Mucosa of descending colon (tissue), 3 donors: ENCODE measurements around the gene CHMP4A. TPM values are rescaled to one million over a fixed set of nuclear protein-coding genes. Genes with fewer than 3 reads are reported as not detected.

Experiments used
- ATAC-seq: fragments of 200-7000 bp; cut with Tn5 transposase; one replicate; pipeline ENCODE4 v1.9.1; 2020; ENCODE audit warnings: mild to moderate bottlenecking, moderate library complexity
- DNase-seq, 3 donors: peaks; one replicate each; pipeline ENCODE4 v3.0.0-alpha.2; 2020
- H3K36me3 ChIP-seq: fragments of 200-600 bp; one replicate; pipeline ENCODE4 v1.8.0; 2021; ENCODE audit warnings: low read depth, mild to moderate bottlenecking
- H3K4me1 ChIP-seq: fragments of 200-600 bp; one replicate; pipeline ENCODE4 v1.8.0; 2021; ENCODE audit warnings: low read depth, mild to moderate bottlenecking
- H3K4me3 ChIP-seq: fragments of 200-600 bp; one replicate; pipeline ENCODE4 v1.8.0; 2021; ENCODE audit warnings: mild to moderate bottlenecking
- H3K9me3 ChIP-seq: fragments of 200-600 bp; one replicate; pipeline ENCODE4 v1.8.0; 2021; ENCODE audit warnings: mild to moderate bottlenecking
- CTCF ChIP-seq: fragments of 200-600 bp; IDR thresholded peaks from one replicate; pipeline ENCODE4 v1.8.0; 2022; ENCODE audit warnings: antibody characterized with exemption, mild to moderate bottlenecking
- intact Hi-C, 2 donors: fragments of 100-400 bp; cut with DNase I in 1 of 2; cut with micrococcal nuclease in 1 of 2; formaldehyde crosslinking; loops; one replicate each; pipeline versions ENCODE4 v1.11.0 to v1.11.1; 2022; cut with DNase I, micrococcal nuclease
- total RNA-seq, 3 donors: library from RNA; stranded (reverse); fragmentation: NEBNext Ultra II Directional in 2 of 3; extraction: Animal tissue kit (Norgen Biotek cat#: 25700) in 2 of 3; gene quantifications; one replicate each; pipeline versions ENCODE4 v1.2.1 to v1.2.4, GENCODE V29; 2021 to 2023
- donor health status: DM: no; HTN: no; CAD: no; lungs with moderate emphysema.
- donor health status: DM: no; HTN: no; CAD: no.
- donor health status: DM: no; HTN: yes; CAD: no.

Gene CHMP4A
- total RNA-seq, 3 donors from 2014 or later = 47.6 to 67.8 (median 49.5) TPM

DNA sequence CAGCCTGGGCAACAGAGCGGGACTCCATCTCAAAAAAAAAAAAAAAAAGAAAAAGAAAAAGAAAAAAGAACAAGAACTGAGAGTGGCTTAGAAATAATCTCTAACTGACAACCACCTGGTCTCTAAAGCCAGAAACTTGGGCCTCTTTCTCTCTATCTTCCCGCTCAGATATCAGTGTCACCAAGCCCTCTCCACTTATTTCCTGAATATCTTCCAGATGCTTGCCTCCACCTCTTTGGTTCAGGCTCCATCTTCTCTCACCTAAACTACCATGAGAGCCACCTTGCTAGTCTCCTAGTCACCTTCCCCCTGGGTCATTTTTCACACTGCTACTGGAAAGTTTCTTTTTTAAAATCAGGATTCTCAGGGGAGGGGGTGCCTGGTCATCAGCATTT, 16.2 kb downstream of the CHMP4A start:
- peaks cover 25% of the 10 kb centered on the region for H3K4me1 ChIP-seq

GRCh38 chr14:24196071-24197055, 16.9 kb downstream of the CHMP4A start:
- no peak for TF ChIP-seq CTCF
- Histone ChIP-seq H3K36me3 (no peaks in the 10 kb centered on the region), H3K4me3 (peak overlapping the region; percentile 82), H3K4me1 (peaks cover 25% of the 10 kb centered on the region), H3K9me3 (no peaks in the 10 kb centered on the region)
- ATAC-seq (peak; percentile 43), DNase-seq (no peak)
- intact Hi-C loops = no loop called here

More for the DNA sequence above, 16.2 kb downstream of the CHMP4A start:
- intact Hi-C loops = no loop called here
- Histone ChIP-seq H3K4me3 (no peak overlapping the region), H3K9me3 (no peaks in the 10 kb centered on the region), H3K36me3 (no peaks in the 10 kb centered on the region)
- no peak for ATAC-seq
- TF ChIP-seq CTCF = no peak
- no peak for DNase-seq

GRCh38 chr14:24195186-24196070, 17.9 kb downstream of the CHMP4A start, which contains the start of gene TM9SF1:
Gene TM9SF1 (minus strand): TSS chr14:24195441. CDS start chr14:24195019, 422 bp downstream.
- intact Hi-C loops = no loop called here
- no peak for TF ChIP-seq CTCF
- Histone ChIP-seq H3K4me1 (peaks cover 25% of the 10 kb centered on the region), H3K4me3 (peak within 1 kb of the TSS; percentile 82), H3K36me3 (no peaks in the 10 kb centered on the region), H3K9me3 (no peaks in the 10 kb centered on the region)
- peak; percentile 96 for ATAC-seq
- peak; percentile 90 to 94 (median 92) for DNase-seq

DNA sequence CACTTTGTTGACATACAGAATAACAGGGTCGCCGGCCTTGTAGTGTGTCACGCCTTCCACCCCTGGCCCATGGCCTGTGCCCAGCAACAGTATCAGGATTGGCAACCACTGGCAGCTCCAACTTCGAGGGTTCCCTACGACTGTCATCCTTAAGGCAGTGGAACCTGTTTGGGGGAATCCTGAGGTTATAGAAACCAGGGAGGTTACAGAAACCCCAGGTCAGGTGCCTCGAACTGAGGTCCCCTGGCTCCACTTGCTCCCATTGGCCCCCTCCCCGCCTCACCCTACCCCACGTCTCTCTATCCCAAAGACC, 18.5 kb downstream of the CHMP4A start:
- TF ChIP-seq CTCF = no peak
- no peaks in the 10 kb centered on the region for H3K36me3 ChIP-seq
- peaks cover 25% of the 10 kb centered on the region for H3K4me1 ChIP-seq
- DNase-seq (no peak), ATAC-seq (no peak)
- peak overlapping the region; percentile 82 for H3K4me3 ChIP-seq
- intact Hi-C loops = no loop called here
- H3K9me3 ChIP-seq = no peaks in the 10 kb centered on the region

DNA sequence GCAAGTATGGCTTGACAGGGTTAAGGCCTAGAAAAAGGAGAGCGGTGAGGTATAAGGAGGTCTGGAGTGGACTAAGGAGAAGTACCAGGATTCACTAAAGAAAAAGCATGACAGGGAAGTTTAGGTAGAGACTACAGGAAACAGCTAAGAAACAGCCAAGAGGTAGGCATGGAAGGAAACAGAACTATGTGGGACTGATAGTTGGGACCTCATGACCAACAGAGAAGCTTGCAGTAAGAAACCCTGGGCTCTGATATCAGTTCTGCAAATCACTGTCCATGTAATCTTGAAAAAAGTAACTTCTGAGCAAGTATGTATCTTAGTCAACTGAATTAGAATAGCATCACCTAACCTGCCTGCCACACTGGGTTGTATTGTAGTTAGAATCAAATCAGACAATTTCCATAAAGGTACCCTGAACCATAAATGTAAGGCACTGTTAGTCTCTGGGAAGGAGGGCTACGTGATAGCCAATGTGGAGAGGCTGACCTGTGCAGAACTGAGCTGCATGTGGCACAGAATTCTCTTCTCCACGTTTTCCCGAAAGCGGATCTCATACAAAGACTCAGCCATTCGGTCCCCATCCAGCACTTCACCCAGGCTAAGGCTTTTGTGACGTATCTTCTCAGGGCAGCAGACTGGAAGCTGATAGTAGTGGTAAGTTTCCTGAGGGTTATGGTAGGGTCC, 19.0 kb downstream of the CHMP4A start:
- Histone ChIP-seq H3K9me3 (no peaks in the 10 kb centered on the region), H3K4me3 (no peak overlapping the region), H3K4me1 (peaks cover 25% of the 10 kb centered on the region), H3K36me3 (no peaks in the 10 kb centered on the region)
- DNase-seq (no peak), ATAC-seq (no peak)
- TF ChIP-seq CTCF = no peak
- intact Hi-C loops = no loop called here
